AG09309 (cell line): Measurements from ENCODE around the gene SLCO3A1.

ENCODE experiments used
- DNase-seq: peaks from one replicate; pipeline ENCODE4 v3.0.0-alpha.2; 2010; ENCODE audit warnings: low read depth
- H3K4me3 ChIP-seq: 2 replicates; pipeline ENCODE4 v1.5.1; 2011; ENCODE audit warnings: mild to moderate bottlenecking, low read depth, low read length, moderate library complexity; ENCODE audit not compliant: control insufficient read depth
- CTCF ChIP-seq: IDR thresholded peaks from 2 replicates; pipeline ENCODE4 v1.5.1; 2011; ENCODE audit warnings: mild to moderate bottlenecking, low read depth, low read length, inconsistent platforms; ENCODE audit not compliant: insufficient read depth, control insufficient read depth; ENCODE audit errors: missing control alignments

Gene SLCO3A1

GRCh38 chr15:92043283-92043682 is 189.8 kb downstream of the SLCO3A1 start:
- H3K4me3 ChIP-seq: no peak overlapping the region
- no peak for TF ChIP-seq CTCF
- no peak for DNase-seq

- no peak for TF ChIP-seq CTCF
- no peak overlapping the region for H3K4me3 ChIP-seq
- no peak for DNase-seq
Measured at GRCh38 chr15:92044203-92044909, 190.8 kb downstream of the SLCO3A1 start.

- H3K4me3 ChIP-seq: no peak overlapping the region
- TF ChIP-seq CTCF: no peak
- DNase-seq: no peak
Measured at GRCh38 chr15:92047900-92048299, 194.4 kb downstream of the SLCO3A1 start.

GRCh38 chr15:92048739-92049138 is 195.2 kb downstream of the SLCO3A1 start:
- TF ChIP-seq CTCF: no peak
- DNase-seq: no peak
- no peak overlapping the region for H3K4me3 ChIP-seq

- no peak overlapping the region for H3K4me3 ChIP-seq
- TF ChIP-seq CTCF: no peak
- DNase-seq: no peak
Measured at GRCh38 chr15:92049290-92049989, 195.9 kb downstream of the SLCO3A1 start.

GRCh38 chr15:92050220-92050898 is 196.9 kb downstream of the SLCO3A1 start:
- no peak for TF ChIP-seq CTCF
- H3K4me3 ChIP-seq: no peak overlapping the region
- no peak for DNase-seq
